Ishikawa (cell line): ENCODE measurements around the gene GRIK4.

Source experiments
- CEBPB ChIP-seq: IDR thresholded peaks from 2 replicates; pipeline ENCODE4 v1.6.1; 2012
- CREB1 ChIP-seq: IDR thresholded peaks from 2 replicates; pipeline ENCODE4 v1.6.1; 2012; ENCODE audit warnings: low read depth
- EGR1 ChIP-seq: IDR thresholded peaks from 2 replicates; pipeline ENCODE4 v1.6.1; 2012
- EP300 ChIP-seq: IDR thresholded peaks from 2 replicates; pipeline ENCODE4 v1.6.1; 2012; ENCODE audit warnings: borderline replicate concordance
- FOXM1 ChIP-seq: IDR thresholded peaks from 2 replicates; pipeline ENCODE4 v1.6.1; 2012; ENCODE audit warnings: low read depth, borderline replicate concordance
- NFIC ChIP-seq: IDR thresholded peaks from 2 replicates; pipeline ENCODE4 v1.6.1; 2012
- RAD21 ChIP-seq: IDR thresholded peaks from 2 replicates; pipeline ENCODE4 v1.6.1; 2012; ENCODE audit warnings: low read depth
- TAF1 ChIP-seq: IDR thresholded peaks from 2 replicates; pipeline ENCODE4 v1.6.1; 2012; ENCODE audit warnings: low read depth, mild to moderate bottlenecking
- TCF12 ChIP-seq: IDR thresholded peaks from 2 replicates; pipeline ENCODE4 v1.6.1; 2012; ENCODE audit warnings: low read depth
- TEAD4 ChIP-seq: IDR thresholded peaks from 2 replicates; pipeline ENCODE4 v1.6.1; 2012
- YY1 ChIP-seq: IDR thresholded peaks from 2 replicates; pipeline ENCODE4 v1.6.1; 2012; ENCODE audit warnings: low read depth
- ZBTB7A ChIP-seq: IDR thresholded peaks from 2 replicates; pipeline ENCODE4 v1.6.1; 2012; ENCODE audit warnings: low read depth
- TF ChIP-seq, protein P1 (sequence below): IDR thresholded peaks from 2 replicates; pipeline ENCODE4 v1.6.1; 2012; ENCODE audit warnings: low read depth, mild to moderate bottlenecking
- TF ChIP-seq, protein P2 (sequence below): IDR thresholded peaks from 2 replicates; pipeline ENCODE4 v1.6.1; 2012
- TF ChIP-seq, protein P3 (sequence below): IDR thresholded peaks from 2 replicates; pipeline ENCODE4 v1.6.1; 2012

The GRIK4 gene

DNA sequence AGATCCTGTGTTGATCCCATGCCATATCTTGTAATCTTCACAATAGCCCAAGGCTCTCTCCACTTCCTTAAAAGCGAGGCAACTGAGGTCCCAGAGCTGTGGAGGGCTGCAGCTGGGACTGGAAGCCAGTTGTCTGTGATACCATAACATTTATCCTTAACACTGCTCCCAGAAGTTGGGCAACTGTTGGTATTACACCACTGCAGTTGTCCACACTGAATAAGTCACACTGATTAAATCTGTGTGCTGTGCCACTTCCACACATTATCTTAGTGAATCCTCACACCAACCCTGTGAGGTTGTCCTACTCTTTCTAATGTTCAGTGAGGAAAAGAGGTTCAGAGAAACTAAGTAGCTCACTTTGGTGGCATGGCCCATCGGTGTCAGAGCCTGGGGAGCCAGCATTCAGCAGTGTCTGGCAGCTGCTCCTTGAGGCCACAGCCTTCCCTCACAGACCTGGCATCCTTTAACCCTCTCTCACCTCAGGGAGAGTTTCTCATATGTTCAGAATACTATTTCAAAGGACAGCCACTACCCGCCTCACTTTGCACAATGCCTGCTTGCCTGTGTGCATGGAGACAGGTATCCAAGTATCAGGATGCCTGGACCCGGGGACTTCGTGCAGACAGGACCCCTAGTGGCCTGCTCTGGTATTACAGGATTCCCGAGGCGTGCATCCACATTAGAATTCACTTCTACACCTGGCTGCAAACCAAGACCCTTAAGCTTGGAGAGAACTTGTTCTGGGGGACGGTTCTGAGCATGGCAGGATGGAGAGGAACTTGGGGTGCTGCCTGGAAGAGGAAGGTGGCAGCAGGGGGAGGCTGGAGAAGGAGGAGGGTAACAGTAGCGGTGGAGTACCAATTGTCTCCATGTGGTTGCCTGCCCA, 290.5 kb downstream of the GRIK4 start:
- TF ChIP-seq FOXM1: no peak
- TF ChIP-seq RAD21: peak; percentile 76

DNA sequence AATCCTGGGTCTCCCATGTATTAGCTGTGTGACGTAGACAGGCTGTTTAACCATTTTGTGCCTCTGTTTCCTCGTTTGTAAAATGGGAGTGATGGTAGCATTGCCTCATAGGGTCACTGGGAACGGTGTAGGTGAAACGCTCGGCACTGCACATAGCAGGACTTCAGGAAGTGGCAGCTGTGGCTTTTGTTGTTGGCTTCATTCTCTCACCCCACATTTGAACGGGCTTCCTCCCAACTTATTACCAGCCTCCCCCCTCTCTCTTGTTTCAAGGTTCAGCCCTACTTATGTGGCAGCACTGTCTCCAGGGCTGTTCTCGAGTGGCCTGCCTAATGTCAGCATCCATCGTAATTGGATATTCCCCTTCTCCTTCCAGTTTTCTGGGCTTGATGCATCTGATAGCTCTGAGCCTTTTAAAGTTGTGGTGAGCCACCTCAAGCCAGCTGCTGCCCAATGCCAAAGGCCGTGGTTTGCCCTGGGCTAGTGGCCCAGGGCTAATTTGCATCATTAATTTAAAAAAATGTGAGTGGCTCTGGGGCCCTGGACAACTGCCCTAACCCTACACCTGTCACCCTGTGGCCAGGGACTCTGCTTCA, 294.5 kb downstream of the GRIK4 start:
- TF ChIP-seq, protein P1, sequence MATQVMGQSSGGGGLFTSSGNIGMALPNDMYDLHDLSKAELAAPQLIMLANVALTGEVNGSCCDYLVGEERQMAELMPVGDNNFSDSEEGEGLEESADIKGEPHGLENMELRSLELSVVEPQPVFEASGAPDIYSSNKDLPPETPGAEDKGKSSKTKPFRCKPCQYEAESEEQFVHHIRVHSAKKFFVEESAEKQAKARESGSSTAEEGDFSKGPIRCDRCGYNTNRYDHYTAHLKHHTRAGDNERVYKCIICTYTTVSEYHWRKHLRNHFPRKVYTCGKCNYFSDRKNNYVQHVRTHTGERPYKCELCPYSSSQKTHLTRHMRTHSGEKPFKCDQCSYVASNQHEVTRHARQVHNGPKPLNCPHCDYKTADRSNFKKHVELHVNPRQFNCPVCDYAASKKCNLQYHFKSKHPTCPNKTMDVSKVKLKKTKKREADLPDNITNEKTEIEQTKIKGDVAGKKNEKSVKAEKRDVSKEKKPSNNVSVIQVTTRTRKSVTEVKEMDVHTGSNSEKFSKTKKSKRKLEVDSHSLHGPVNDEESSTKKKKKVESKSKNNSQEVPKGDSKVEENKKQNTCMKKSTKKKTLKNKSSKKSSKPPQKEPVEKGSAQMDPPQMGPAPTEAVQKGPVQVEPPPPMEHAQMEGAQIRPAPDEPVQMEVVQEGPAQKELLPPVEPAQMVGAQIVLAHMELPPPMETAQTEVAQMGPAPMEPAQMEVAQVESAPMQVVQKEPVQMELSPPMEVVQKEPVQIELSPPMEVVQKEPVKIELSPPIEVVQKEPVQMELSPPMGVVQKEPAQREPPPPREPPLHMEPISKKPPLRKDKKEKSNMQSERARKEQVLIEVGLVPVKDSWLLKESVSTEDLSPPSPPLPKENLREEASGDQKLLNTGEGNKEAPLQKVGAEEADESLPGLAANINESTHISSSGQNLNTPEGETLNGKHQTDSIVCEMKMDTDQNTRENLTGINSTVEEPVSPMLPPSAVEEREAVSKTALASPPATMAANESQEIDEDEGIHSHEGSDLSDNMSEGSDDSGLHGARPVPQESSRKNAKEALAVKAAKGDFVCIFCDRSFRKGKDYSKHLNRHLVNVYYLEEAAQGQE: no peak
- TF ChIP-seq CREB1 (no peak), YY1 (no peak), TCF12 (no peak), TAF1 (no peak), ZBTB7A (no peak)
- TF ChIP-seq, protein P2, sequence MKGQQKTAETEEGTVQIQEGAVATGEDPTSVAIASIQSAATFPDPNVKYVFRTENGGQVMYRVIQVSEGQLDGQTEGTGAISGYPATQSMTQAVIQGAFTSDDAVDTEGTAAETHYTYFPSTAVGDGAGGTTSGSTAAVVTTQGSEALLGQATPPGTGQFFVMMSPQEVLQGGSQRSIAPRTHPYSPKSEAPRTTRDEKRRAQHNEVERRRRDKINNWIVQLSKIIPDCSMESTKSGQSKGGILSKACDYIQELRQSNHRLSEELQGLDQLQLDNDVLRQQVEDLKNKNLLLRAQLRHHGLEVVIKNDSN: no peak
- TF ChIP-seq, protein P3, sequence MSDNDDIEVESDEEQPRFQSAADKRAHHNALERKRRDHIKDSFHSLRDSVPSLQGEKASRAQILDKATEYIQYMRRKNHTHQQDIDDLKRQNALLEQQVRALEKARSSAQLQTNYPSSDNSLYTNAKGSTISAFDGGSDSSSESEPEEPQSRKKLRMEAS: no peak

DNA sequence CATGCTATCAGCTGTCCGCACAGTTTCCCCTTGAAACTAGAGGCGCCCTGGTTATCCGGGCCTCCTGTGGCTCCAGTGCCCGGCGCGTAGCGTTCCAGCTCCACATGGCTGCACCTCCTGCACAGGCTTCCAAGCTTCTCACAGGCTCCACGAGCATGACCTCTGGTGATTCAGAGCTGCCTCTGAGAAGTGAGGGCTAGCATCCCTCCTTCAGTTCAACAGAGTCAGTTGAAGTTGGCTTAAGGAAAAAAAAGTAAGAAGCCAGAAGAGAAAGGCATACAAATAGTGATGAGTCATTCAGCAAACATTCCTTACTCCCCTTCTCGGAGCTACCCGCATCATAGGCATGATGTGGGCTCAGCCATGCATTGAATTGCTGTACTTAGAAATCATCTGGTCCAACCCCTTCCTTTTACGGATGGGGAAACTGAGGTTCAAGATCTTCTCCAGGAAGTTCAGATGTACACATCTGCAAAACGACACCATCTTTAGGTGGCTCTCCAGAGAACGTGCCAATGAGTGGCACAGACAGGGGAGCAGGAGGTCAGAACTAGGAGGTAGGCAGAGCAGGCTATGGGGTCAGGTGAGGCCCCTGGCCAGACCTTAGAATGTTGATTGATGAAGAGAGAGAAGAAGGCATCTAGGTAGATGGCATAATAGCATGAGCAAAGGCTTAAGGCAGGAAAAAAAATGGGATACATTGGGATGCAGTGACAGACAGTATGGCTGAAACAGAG, 296.0 kb downstream of the GRIK4 start:
- TF ChIP-seq EGR1 (no peak), TEAD4 (peak; percentile 73), EP300 (peak; percentile 42), TCF12 (peak; percentile 39; the same call in 1 of the 2 replicates), FOXM1 (0 out of 2 replicates have a peak, but pooled peaks have one; percentile 20)
- TF ChIP-seq, protein P3: peak; percentile 57; the same call in 1 of the 2 replicates
- TF ChIP-seq, protein P2: no peak

DNA sequence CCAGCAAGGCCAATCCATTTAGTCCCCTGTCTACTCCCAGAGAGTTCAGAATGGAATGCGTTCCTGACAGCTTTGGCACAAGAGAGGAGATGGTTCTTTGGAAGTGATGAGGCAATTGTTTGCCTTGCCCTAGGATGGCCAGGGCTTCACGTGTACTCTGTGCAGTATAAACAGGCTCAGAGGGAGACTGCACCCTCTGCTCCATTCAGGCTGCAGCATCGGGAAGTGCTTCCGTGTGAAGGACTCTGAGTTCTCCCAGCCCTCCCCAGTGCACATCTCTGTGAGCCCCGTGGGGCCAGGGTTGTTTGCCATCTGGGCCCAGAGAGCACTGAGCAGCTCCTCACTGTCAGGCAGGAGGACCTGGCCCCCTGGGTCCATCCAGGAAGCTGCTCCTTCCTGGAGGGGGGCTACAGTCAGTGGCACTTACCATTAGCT, 297.1 kb downstream of the GRIK4 start:
- no peak for TF ChIP-seq TAF1
- TF ChIP-seq, protein P2: no peak
- no peak for TF ChIP-seq FOXM1
- TF ChIP-seq EP300: no peak
- TF ChIP-seq, protein P1: no peak
- no peak for TF ChIP-seq TEAD4
- TF ChIP-seq YY1: no peak
- TF ChIP-seq, protein P3: no peak
- TF ChIP-seq TCF12: no peak
- TF ChIP-seq EGR1: no peak
- no peak for TF ChIP-seq CREB1
- no peak for TF ChIP-seq RAD21
- no peak for TF ChIP-seq CEBPB
- TF ChIP-seq ZBTB7A: no peak

DNA sequence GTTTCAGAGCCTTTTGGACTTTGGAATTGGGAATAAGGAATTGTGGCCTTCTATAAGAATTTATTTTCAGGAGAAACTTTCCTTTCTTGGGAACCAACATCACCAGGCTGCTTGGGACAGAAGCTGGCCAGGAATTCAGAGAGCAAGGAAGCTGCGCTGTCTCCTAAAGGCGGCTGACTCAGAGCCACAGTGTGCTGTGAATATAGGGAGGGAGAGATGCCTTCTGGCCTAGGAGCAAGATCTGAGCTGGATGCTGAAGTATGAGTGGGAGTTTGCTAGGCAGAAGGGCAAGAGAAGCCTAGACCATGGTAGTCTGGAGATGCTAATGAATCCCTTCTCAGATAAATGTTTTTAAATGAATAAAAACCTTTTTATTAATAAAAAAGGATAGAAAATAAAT, 298.7 kb downstream of the GRIK4 start:
- TF ChIP-seq, protein P2: no peak
- TF ChIP-seq, protein P1: no peak
- TF ChIP-seq FOXM1 (no peak), RAD21 (no peak), TEAD4 (no peak), EGR1 (no peak), CEBPB (no peak), NFIC (no peak), YY1 (no peak), ZBTB7A (no peak), TCF12 (no peak)
- TF ChIP-seq, protein P3: no peak
